Fibroblast of gingiva (primary cell): ENCODE measurements around the gene SIGLEC1.
A peak's percentile ranks its signal among the peaks of the same experiment; 100 is the strongest.

Experiments
- DNase-seq: peaks from one replicate; pipeline ENCODE4 v3.0.0-alpha.2; 2011; ENCODE audit warnings: low read depth

Gene SIGLEC1

GRCh38 chr20:3712279-3712873, at the start of gene SIGLEC1:
Gene SIGLEC1 (minus strand): TSS chr20:3712600. CDS start chr20:3707128, 5,472 bp downstream.
- no peak for DNase-seq

GRCh38 chr20:3760655-3761348, 48.4 kb upstream of the SIGLEC1 start:
- peak; percentile 16 for DNase-seq

- no peak for DNase-seq
Measured at GRCh38 chr20:3759884-3760283, 47.5 kb upstream of the SIGLEC1 start.

DNA sequence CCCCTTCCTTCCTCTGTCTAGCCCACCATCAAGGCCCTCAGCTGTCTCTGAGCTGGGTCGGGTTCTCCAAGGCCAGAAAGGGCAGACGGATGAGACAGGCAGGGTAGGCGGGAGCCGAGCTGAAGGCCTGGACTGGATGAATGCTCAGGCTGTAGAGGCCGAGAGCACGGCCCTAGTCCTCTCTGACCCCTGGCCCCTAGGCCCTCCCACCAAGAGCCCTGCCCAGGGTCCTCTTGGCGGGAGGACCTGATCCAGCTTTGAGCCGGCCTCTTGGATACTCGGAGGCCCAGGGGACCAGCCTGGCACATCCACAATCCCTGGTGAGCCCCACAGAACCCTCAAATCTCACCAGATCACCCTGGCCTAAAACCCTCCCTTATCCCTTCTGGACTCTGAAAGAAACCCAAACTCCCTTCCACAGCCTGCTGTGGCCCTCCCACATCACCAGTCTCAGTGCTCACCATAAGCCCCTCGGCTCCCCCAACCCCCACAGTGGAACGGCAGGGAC, 47.0 kb upstream of the SIGLEC1 start:
- DNase-seq: no peak

GRCh38 chr20:3758566-3758965, 46.2 kb upstream of the SIGLEC1 start:
- DNase-seq: no peak

DNA sequence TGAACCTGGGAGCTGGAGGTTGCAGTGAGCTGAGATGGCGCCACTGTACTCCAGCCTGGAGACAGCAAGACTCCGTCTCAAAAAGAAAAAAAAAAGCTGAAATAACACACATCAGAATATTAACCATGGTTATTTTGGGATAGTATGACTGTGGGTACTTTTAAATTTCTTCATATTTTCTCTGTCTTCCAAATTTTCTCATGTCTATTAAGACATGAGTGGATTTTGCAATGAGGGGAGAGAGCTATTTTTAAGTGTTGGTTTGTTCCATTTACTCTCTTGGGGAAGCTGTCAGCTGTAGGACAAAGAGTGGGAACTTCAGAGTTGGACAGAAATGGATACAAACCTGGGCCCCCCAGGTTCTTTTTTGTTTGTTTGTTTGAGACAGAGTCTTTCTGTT, 44.9 kb upstream of the SIGLEC1 start:
- DNase-seq: peak; percentile 46

DNA sequence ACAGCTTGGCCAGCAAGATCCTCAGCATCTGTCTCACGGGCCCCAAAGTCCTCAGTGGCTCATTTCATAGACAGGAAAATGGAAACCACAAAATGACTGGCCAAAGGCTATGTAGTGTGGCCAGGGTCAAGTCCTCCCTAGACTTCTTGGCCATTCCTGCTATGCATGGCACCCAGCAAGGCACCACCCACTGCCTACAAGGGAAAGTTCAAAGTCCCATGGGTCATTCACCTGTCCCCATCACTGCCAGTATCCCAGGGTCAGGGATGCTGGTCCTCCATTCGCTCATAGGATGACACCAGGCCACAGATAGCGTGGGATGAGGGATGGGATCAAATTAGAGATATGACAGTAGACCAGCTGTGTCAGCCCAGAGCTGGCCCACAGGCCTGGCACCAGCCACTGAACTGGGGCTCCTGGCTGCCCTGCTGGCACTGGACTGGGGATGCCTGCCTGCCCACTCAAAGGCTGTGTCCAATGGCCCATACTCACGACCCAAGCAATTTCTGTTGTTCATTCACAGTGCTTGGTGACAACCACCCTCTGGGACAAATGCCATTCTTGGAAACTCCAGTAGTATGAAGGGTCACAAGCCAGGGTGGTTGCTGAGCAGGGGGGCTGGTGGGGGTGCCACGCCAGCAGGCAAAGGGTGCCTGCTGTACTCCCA, 43.5 kb upstream of the SIGLEC1 start:
- no peak for DNase-seq

DNA sequence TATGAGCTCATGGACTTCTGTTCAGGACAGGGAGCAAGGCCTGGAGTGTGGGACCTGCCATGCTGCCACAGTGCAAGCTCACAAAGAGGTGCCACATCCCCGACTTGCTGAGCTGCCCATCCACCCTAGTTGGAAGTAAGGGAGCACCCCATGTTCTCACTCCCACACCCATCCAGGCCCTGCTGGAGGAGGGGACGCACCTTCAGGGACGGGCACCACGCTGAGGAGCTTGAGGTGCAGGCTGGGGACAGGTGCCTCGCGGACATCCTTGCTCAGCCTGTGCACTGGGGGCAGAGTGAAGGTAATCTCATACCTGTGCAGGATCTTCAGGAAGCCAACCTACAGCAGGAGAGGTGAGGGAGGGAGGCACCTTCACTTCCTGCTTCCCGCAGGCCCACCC, 42.9 kb upstream of the SIGLEC1 start:
- no peak for DNase-seq

- no peak for DNase-seq
Measured at GRCh38 chr20:3754276-3754630, 41.9 kb upstream of the SIGLEC1 start.

GRCh38 chr20:3753501-3754275, 41.3 kb upstream of the SIGLEC1 start:
- DNase-seq: no peak

DNA sequence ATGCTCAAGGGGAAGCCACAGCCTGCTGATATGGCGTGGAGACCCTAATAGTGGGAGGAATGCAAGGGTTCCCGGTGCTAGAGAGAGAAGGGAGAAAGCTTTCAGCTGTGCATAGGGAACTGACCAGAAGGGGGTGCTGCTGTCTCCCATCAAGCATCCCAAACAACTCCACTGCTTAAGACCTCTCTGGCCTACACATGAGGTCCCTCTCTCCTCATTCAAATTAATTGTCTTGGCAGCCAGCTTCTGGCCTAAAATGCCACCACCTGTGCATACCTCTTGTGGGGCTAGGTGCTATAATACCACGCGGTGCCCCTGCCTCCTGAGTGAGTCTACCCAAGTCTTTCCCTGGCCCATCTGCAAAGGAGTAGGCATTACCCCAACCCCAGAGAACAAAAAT, 40.7 kb upstream of the SIGLEC1 start:
- DNase-seq: peak; percentile 64

DNA sequence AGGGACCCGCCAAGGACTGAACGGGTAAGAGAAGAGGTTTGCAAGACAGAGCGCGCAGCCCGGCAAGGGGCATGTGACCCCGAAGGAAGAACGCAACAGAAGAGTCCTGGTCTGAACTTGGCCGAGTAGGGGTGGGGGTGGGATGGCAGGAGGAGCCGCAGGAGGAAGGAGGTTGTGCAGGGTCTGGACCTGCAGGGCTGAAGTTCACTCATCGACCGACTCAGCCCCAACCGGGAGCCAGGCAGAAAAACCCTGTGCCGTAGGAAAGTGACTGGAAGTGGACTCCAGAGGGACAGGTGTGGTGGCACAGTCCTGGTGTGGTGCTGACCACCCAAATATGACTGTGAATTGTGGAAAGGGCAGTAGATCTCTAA, 40.0 kb upstream of the SIGLEC1 start:
- no peak for DNase-seq

DNA sequence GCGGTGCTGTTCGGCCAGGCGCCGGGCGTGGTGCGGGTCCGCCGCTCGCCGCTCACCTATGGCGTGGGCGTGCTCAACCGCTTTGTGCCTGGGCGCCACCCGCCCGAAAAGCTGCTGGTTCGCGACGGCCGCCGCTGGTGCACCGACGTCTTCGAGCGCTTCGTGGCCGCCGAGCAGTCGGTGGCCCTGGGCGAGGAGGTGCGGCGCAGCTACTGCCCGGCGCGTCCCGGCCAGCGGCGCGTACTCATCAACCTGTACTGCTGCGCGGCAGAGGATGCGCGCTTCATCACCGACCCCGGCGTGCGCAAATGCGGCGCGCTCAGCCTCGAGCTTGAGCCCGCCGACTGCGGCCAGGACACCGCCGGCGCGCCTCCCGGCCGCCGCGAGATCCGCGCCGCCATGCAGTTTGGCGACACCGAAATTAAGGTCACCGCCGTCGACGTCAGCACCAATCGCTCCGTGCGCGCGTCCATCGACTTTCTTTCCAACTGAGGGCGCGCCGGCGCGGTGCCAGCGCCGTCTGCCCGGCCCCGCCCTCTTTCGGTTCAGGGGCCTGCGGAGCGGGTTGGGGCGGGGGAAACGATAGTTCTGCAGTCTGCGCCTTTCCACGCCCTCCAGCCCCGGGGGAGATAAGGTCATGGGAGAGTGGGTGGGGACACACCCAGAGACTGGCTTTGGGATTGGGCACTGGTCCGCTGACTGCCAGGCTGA, 39.4 kb upstream of the SIGLEC1 start:
- DNase-seq: no peak

GRCh38 chr20:3751305-3751674, 38.9 kb upstream of the SIGLEC1 start:
- no peak for DNase-seq

DNA sequence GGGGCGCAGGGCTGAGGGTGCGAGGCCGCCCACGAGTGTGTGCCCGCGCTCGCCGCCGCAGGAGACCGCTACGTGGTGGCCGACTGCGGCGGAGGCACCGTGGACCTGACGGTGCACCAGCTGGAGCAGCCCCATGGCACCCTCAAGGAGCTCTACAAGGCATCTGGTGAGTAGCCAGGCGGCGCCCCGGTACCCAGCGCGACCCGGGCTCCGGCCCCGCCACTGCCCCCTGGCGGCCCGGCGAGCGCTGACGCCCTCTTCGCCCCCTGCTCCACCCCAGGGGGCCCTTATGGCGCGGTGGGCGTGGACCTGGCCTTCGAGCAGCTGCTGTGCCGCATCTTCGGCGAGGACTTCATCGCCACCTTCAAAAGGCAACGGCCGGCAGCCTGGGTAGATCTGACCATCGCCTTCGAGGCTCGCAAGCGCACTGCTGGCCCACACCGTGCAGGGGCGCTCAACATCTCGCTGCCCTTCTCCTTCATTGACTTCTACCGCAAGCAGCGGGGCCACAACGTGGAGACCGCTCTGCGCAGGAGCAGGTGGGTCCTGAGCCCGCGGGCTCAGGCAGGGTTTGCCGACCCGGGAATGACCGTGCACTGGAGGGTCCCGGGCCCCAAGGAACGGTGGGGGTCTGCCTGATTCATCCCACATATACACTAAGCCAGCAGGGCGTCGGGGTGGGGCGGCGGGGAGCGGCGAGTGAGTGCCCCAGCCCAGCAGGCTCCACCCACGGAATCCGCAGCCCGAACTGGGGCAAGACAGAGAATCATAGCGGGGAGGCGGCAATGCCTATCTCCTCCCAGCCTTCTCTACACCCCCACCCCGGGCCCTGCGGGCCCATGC, 37.5 kb upstream of the SIGLEC1 start:
- no peak for DNase-seq

GRCh38 chr20:3749087-3749688, 36.8 kb upstream of the SIGLEC1 start:
- no peak for DNase-seq

DNA sequence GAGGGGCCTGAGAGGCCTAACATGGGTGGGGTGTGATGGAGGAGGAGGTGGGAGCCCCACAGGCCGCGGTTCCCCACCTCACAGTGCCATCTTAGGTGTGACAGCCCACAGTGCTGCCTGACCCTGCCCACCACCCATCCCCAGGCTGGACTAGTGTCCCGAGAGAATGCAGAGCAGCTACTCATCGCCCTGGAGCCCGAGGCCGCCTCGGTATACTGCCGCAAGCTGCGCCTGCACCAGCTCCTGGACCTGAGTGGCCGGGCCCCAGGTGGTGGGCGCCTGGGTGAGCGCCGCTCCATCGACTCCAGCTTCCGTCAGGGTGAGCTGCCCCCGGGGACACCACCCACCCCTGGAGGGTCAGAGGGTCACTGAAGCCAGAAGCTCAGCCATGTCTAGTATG, 35.7 kb upstream of the SIGLEC1 start:
- DNase-seq: no peak

GRCh38 chr20:3747471-3747870, 35.1 kb upstream of the SIGLEC1 start:
- no peak for DNase-seq

- no peak for DNase-seq
Measured at GRCh38 chr20:3745686-3746173, 33.3 kb upstream of the SIGLEC1 start.
